HepG2 (cell line): ENCODE results near the gene TMEM150C. TPM values are rescaled to one million over a fixed set of nuclear protein-coding genes. Genes with fewer than 3 reads are reported as not detected.

Experiments
- CBFB ChIP-seq: sonication (generic); formaldehyde crosslinking; IDR thresholded peaks from 2 replicates; pipeline ENCODE4 v1.4.0; 2020; ENCODE audit warnings: missing genetic modification reagents
- DNMT1 ChIP-seq: sonication (generic); formaldehyde crosslinking; IDR thresholded peaks from 2 replicates; pipeline ENCODE4 v1.5.1; 2020; ENCODE audit warnings: mild to moderate bottlenecking, missing genetic modification reagents
- E2F5 ChIP-seq: sonication (generic); formaldehyde crosslinking; conservative IDR thresholded peaks from 2 replicates; pipeline ENCODE4 v1.4.0; 2020; ENCODE audit warnings: missing genetic modification reagents
- FOSL2 ChIP-seq: sonication (generic); formaldehyde crosslinking; IDR thresholded peaks from 2 replicates; pipeline ENCODE4 v1.4.0; 2020; ENCODE audit warnings: missing genetic modification reagents
- HIVEP1 ChIP-seq: sonication (generic); formaldehyde crosslinking; IDR thresholded peaks from 2 replicates; pipeline ENCODE4 v1.4.0; 2020; ENCODE audit warnings: mild to moderate bottlenecking, missing genetic modification reagents
- HNF4A ChIP-seq: sonication (generic); formaldehyde crosslinking; IDR thresholded peaks from 2 replicates; pipeline ENCODE4 v1.4.0; 2020; ENCODE audit warnings: missing genetic modification reagents
- NFE2 ChIP-seq: sonication (generic); formaldehyde crosslinking; IDR thresholded peaks from 2 replicates; pipeline ENCODE4 v1.4.0; 2020; ENCODE audit warnings: missing genetic modification reagents
- PPARG ChIP-seq: conservative IDR thresholded peaks from 2 replicates; pipeline ENCODE4 v1.6.1; 2016; ENCODE audit warnings: missing biosample characterization, missing genetic modification reagents
- SMAD3 ChIP-seq: sonication (generic); formaldehyde crosslinking; IDR thresholded peaks from 2 replicates; pipeline ENCODE4 v1.4.0; 2020; ENCODE audit warnings: missing genetic modification reagents
- SNAPC2 ChIP-seq: sonication (generic); formaldehyde crosslinking; IDR thresholded peaks from 2 replicates; pipeline ENCODE4 v1.8.1; 2022; ENCODE audit warnings: mild to moderate bottlenecking, missing genetic modification reagents
- STAT6 ChIP-seq: sonication (generic); formaldehyde crosslinking; IDR thresholded peaks from 2 replicates; pipeline ENCODE4 v1.4.0; 2020; ENCODE audit warnings: missing genetic modification reagents, mild to moderate bottlenecking, borderline replicate concordance
- TRIM24 ChIP-seq: sonication (generic); formaldehyde crosslinking; IDR thresholded peaks from 2 replicates; pipeline ENCODE4 v1.8.0; 2022; ENCODE audit warnings: mild to moderate bottlenecking, missing genetic modification reagents
- ZNF407 ChIP-seq: sonication (generic); formaldehyde crosslinking; IDR thresholded peaks from one replicate; pipeline ENCODE4 v1.5.1; 2020; ENCODE audit warnings: mild to moderate bottlenecking, missing genetic modification reagents; ENCODE audit errors: not compliant biosample characterization
- ZNF512B ChIP-seq: sonication (generic); formaldehyde crosslinking; IDR thresholded peaks from 2 replicates; pipeline ENCODE4 v1.5.1; 2020; ENCODE audit warnings: missing genetic modification reagents, mild to moderate bottlenecking, borderline replicate concordance
- polyA plus RNA-seq, 8 experiments: library from polyadenylated mRNA; depleted of rRNA in 3 of 8; stranded (reverse) in 7 of 8; unstranded in 1 of 8; fragments of >200 nt; fragmentation: Illumina TruSeq in 4 of 8; extraction: Trizol in 4 of 8; gene quantifications; 2 replicates each; pipeline versions ENCODE4 v1.2.1 to v1.2.3, GENCODE V29; 2011 to 2016; ENCODE audit warnings: low read depth in 4 of 8, missing spikeins in 1 of 8, mixed read lengths in 1 of 8; ENCODE audit not compliant: insufficient read depth in 1 of 8
- total RNA-seq, 5 experiments: library from RNA; depleted of rRNA; stranded (reverse); fragments of >200 nt; fragmentation: Illumina TruSeq; extraction: Trizol; gene quantifications; 2 replicates each; pipeline ENCODE4 v1.2.3, GENCODE V29; 2016; ENCODE audit warnings: low read depth in 1 of 5

The TMEM150C gene
- total and polyA plus RNA-seq, 2 of the 13 experiments (the other 11 are each of a cell fraction or from before 2014, with no cell fraction given): 0.33 to 0.42 TPM

DNA sequence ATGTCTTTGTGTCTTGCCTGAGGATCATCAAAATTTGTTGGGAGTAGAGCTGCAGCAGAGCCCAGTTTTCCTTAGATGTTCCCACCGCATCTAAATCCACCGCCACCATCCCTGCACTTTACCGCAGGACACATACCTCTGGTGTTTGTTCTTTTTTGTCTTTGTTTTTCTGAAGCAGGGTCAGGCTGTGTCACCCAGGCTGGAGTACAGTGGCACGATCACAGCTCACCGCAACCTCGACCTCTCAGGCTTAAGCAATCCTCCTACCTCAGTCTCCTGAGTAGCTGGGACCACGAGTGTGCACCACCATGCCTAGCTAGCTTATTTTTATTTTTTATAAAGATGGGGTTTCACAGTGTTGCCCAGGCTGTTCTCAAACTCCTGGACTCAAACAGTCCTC, 126.8 kb downstream of the TMEM150C start (continued):
- no peak for TF ChIP-seq ZNF407 (CRISPR knock-in tag)
- 0 out of 2 replicates have a peak, but pooled peaks have one; percentile 38 for TF ChIP-seq SMAD3 (CRISPR knock-in tag)
- peak; percentile 51; the same call in 1 of the 2 replicates for TF ChIP-seq HNF4A (CRISPR knock-in tag)
- TF ChIP-seq HIVEP1: no peak
- no peak for TF ChIP-seq STAT6
- no peak for TF ChIP-seq PPARG
- TF ChIP-seq TRIM24 (CRISPR knock-in tag): no peak
- TF ChIP-seq ZNF512B (CRISPR knock-in tag): no peak
- TF ChIP-seq FOSL2: peak; percentile 56; the same call in 1 of the 2 replicates
- TF ChIP-seq NFE2: no peak
- TF ChIP-seq CBFB (CRISPR knock-in tag): no peak
- TF ChIP-seq SNAPC2 (CRISPR knock-in tag): no peak
- TF ChIP-seq DNMT1: no peak
- TF ChIP-seq E2F5: no peak
